ENCODE results near the gene COL11A2. TPM values are rescaled to one million over a fixed set of nuclear protein-coding genes. Genes with fewer than 3 reads are reported as not detected.

Gene COL11A2
- total and polyA plus RNA-seq, 12 donors = 0.52 to 8.7 (median 0.94) TPM

GRCh38 chr6:33113755-33114154, 78.5 kb downstream of the COL11A2 start:
- DNase-seq = no peak
- H3K27me3 ChIP-seq = peaks cover 0 to 76% (median 62%) of the 10 kb centered on the region in 7 donors
- TF ChIP-seq CTCF (IDR thresholded peaks at IDR 0.05) = no peak
- WGBS, 2 donors = 64 to 66% methylated on average over 7 of the region's 7 CpGs
- no peak for ATAC-seq
- intact Hi-C loops (cut with DNase I) = loop anchor here in 1 of 10 donors (10.0 kb wide), 1 partner anchor 131 kb away; no protein-coding TSS in a partner anchor
- no peaks in the 10 kb centered on the region for H3K36me3 ChIP-seq
- H3K9me3 ChIP-seq = no peaks in the 10 kb centered on the region
- H3K4me1 ChIP-seq = peaks cover 0 to 30% (median 4%) of the 10 kb centered on the region in 9 donors
- H3K27ac ChIP-seq = no peak overlapping the region
- no peak overlapping the region for H3K4me3 ChIP-seq

Small RNAs within 50 kb of the gene (microRNA-seq; reads per million reads assigned to microRNA genes)
- gene MIR219A1 = 2.6 to 5.4 reads per million in 2 donors

Other genes starting within 250 kb of the COL11A2 start
- gene HLA-DMA, start 239.4 kb downstream of the COL11A2 start, total RNA-seq = 100 to 1,000 TPM in 1 of 10 donors, 10 to 100 TPM in 8, 1 to 10 TPM in 1; 7.8 to 106 (median 14.5) TPM
- gene HLA-DMA, start 239.4 kb downstream of the COL11A2 start, polyA plus RNA-seq = 10 to 100 TPM; 11.8 to 47.6 TPM
- 10 to 100 TPM; 64.9 to 97.0 (median 74.9) TPM for gene BRD2, start 223.9 kb downstream of the COL11A2 start, total RNA-seq
- 10 to 100 TPM; 49.3 to 87.2 TPM for gene BRD2, start 223.9 kb downstream of the COL11A2 start, polyA plus RNA-seq
- 10 to 100 TPM in 1 of 10 donors, 1 to 10 TPM in 8, under 1 TPM in 1; 0.75 to 22.8 (median 2.0) TPM for gene HLA-DOA, start 182.9 kb downstream of the COL11A2 start, total RNA-seq
- gene HLA-DOA, start 182.9 kb downstream of the COL11A2 start, polyA plus RNA-seq = 1 to 10 TPM in 1 of 2 donors, under 1 TPM in 1; 0.65 to 2.1 TPM
- 100 to 1,000 TPM in 1 of 10 donors, 10 to 100 TPM in 9; 17.8 to 328 (median 53.6) TPM for gene HLA-DPA1, start 118.8 kb downstream of the COL11A2 start, total RNA-seq
- 10 to 100 TPM; 18.2 to 24.3 TPM for gene HLA-DPA1, start 118.8 kb downstream of the COL11A2 start, polyA plus RNA-seq
- 100 to 1,000 TPM in 1 of 10 donors, 10 to 100 TPM in 9; 19.2 to 264 (median 34.8) TPM for gene HLA-DPB1, start 116.5 kb downstream of the COL11A2 start, total RNA-seq
- gene HLA-DPB1, start 116.5 kb downstream of the COL11A2 start, polyA plus RNA-seq = 10 to 100 TPM; 18.7 to 48.2 TPM
- gene RXRB, start 8.2 kb upstream of the COL11A2 start, total RNA-seq = 10 to 100 TPM; 29.7 to 39.1 (median 33.2) TPM
- 10 to 100 TPM; 22.2 to 40.7 TPM for gene RXRB, start 8.2 kb upstream of the COL11A2 start, polyA plus RNA-seq
- gene SLC39A7, start 8.4 kb upstream of the COL11A2 start, total RNA-seq = 100 to 1,000 TPM in 1 of 10 donors, 10 to 100 TPM in 9; 44.8 to 104 (median 53.1) TPM
- gene SLC39A7, start 8.4 kb upstream of the COL11A2 start, polyA plus RNA-seq = 100 to 1,000 TPM in 1 of 2 donors, 10 to 100 TPM in 1; 25.8 to 178 TPM
- 10 to 100 TPM; 17.6 to 25.5 (median 23.0) TPM for gene HSD17B8, start 12.2 kb upstream of the COL11A2 start, total RNA-seq
- 10 to 100 TPM in 1 of 2 donors, 1 to 10 TPM in 1; 7.4 to 15.1 TPM for gene HSD17B8, start 12.2 kb upstream of the COL11A2 start, polyA plus RNA-seq
- 10 to 100 TPM; 26.5 to 32.1 (median 28.0) TPM for gene RING1, start 16.0 kb upstream of the COL11A2 start, total RNA-seq
- 10 to 100 TPM; 28.6 to 35.1 TPM for gene RING1, start 16.0 kb upstream of the COL11A2 start, polyA plus RNA-seq
- gene VPS52, start 79.4 kb upstream of the COL11A2 start, total RNA-seq = 10 to 100 TPM; 29.8 to 41.6 (median 35.9) TPM
- 10 to 100 TPM; 25.2 to 45.7 TPM for gene VPS52, start 79.4 kb upstream of the COL11A2 start, polyA plus RNA-seq
- gene RPS18, start 79.6 kb upstream of the COL11A2 start, total RNA-seq = 1,000 to 10,000 TPM in 3 of 10 donors, 100 to 1,000 TPM in 7; 767 to 1,326 (median 860) TPM
- gene RPS18, start 79.6 kb upstream of the COL11A2 start, polyA plus RNA-seq = 1,000 to 10,000 TPM; 2,826 to 4,398 TPM
- gene B3GALT4, start 84.7 kb upstream of the COL11A2 start, total RNA-seq = 10 to 100 TPM in 2 of 10 donors, 1 to 10 TPM in 8; 5.3 to 12.2 (median 8.0) TPM
- 1 to 10 TPM; 7.0 to 9.1 TPM for gene B3GALT4, start 84.7 kb upstream of the COL11A2 start, polyA plus RNA-seq
- 10 to 100 TPM; 11.0 to 27.8 (median 16.2) TPM for gene WDR46, start 96.8 kb upstream of the COL11A2 start, total RNA-seq
- 10 to 100 TPM; 27.4 to 40.6 TPM for gene WDR46, start 96.8 kb upstream of the COL11A2 start, polyA plus RNA-seq
- 10 to 100 TPM; 31.7 to 58.3 (median 40.2) TPM for gene PFDN6, start 97.1 kb upstream of the COL11A2 start, total RNA-seq
- 100 to 1,000 TPM; 248 to 448 TPM for gene PFDN6, start 97.1 kb upstream of the COL11A2 start, polyA plus RNA-seq
- 10 to 100 TPM; 40.7 to 79.8 (median 50.4) TPM for gene RGL2, start 106.5 kb upstream of the COL11A2 start, total RNA-seq
- 10 to 100 TPM; 51.8 to 68.4 TPM for gene RGL2, start 106.5 kb upstream of the COL11A2 start, polyA plus RNA-seq
- 100 to 1,000 TPM in 2 of 10 donors, 10 to 100 TPM in 8; 71.9 to 242 (median 86.7) TPM for gene TAPBP, start 121.6 kb upstream of the COL11A2 start, total RNA-seq
- gene TAPBP, start 121.6 kb upstream of the COL11A2 start, polyA plus RNA-seq = 10 to 100 TPM; 20.6 to 49.7 TPM
- gene ZBTB22, start 125.3 kb upstream of the COL11A2 start, total RNA-seq = 10 to 100 TPM; 11.7 to 19.8 (median 14.3) TPM
- 10 to 100 TPM in 1 of 2 donors, 1 to 10 TPM in 1; 4.7 to 10.6 TPM for gene ZBTB22, start 125.3 kb upstream of the COL11A2 start, polyA plus RNA-seq
- 10 to 100 TPM; 10.3 to 24.0 (median 15.9) TPM for gene DAXX, start 130.5 kb upstream of the COL11A2 start, total RNA-seq
- gene DAXX, start 130.5 kb upstream of the COL11A2 start, polyA plus RNA-seq = 10 to 100 TPM; 15.7 to 24.8 TPM
- 1 to 10 TPM in 2 of 10 donors, under 1 TPM in 6, not detected in 2; 0.09 to 6.1 (median 0.36) TPM for gene KIFC1, start 199.4 kb upstream of the COL11A2 start, total RNA-seq
- gene KIFC1, start 199.4 kb upstream of the COL11A2 start, polyA plus RNA-seq = under 1 TPM; 0.28 to 0.29 TPM
- 10 to 100 TPM; 36.2 to 61.2 (median 48.9) TPM for gene PHF1, start 218.5 kb upstream of the COL11A2 start, total RNA-seq
- gene PHF1, start 218.5 kb upstream of the COL11A2 start, polyA plus RNA-seq = 100 to 1,000 TPM in 1 of 2 donors, 10 to 100 TPM in 1; 59.5 to 125 TPM
- 100 to 1,000 TPM in 9 of 10 donors, 10 to 100 TPM in 1; 99.8 to 132 (median 114) TPM for gene CUTA, start 225.6 kb upstream of the COL11A2 start, total RNA-seq
- 100 to 1,000 TPM in 1 of 2 donors, 10 to 100 TPM in 1; 94.7 to 161 TPM for gene CUTA, start 225.6 kb upstream of the COL11A2 start, polyA plus RNA-seq
- gene SYNGAP1, start 227.6 kb upstream of the COL11A2 start, total RNA-seq = 1 to 10 TPM; 3.6 to 8.5 (median 5.7) TPM
- 10 to 100 TPM in 1 of 2 donors, 1 to 10 TPM in 1; 3.1 to 10.2 TPM for gene SYNGAP1, start 227.6 kb upstream of the COL11A2 start, polyA plus RNA-seq